HCT116 (cell line): ENCODE data around the gene CCND1.

Source experiments
- CBX3 ChIP-seq: IDR thresholded peaks from 2 replicates; pipeline ENCODE4 v1.6.1; 2012; ENCODE audit warnings: low read depth
- CEBPB ChIP-seq: IDR thresholded peaks from 2 replicates; pipeline ENCODE4 v1.6.1; 2012; ENCODE audit warnings: low read depth
- EGR1 ChIP-seq: IDR thresholded peaks from 2 replicates; pipeline ENCODE4 v1.6.1; 2012; ENCODE audit warnings: low read depth
- EZH2 ChIP-seq: fragments of 200-600 bp; sonication (generic); IDR thresholded peaks from 2 replicates; pipeline ENCODE4 v1.6.1; 2017; ENCODE audit warnings: antibody characterized with exemption, mixed run types
- POLR2A ChIP-seq: IDR thresholded peaks from 2 replicates; pipeline ENCODE4 v1.7.0; 2011; ENCODE audit warnings: borderline replicate concordance; ENCODE audit not compliant: insufficient read depth, insufficient read length; ENCODE audit errors: extremely low read depth
- POLR2AphosphoS5 ChIP-seq: IDR thresholded peaks from 2 replicates; pipeline ENCODE4 v1.6.1; 2011; ENCODE audit warnings: mild to moderate bottlenecking, low read depth, low read length, moderate library complexity
- RAD21 ChIP-seq: IDR thresholded peaks from 2 replicates; pipeline ENCODE4 v1.6.1; 2012; ENCODE audit warnings: low read depth, mild to moderate bottlenecking
- SRF ChIP-seq: IDR thresholded peaks from 2 replicates; pipeline ENCODE4 v1.6.1; 2012; ENCODE audit warnings: low read depth
- ZBTB33 ChIP-seq: IDR thresholded peaks from 2 replicates; pipeline ENCODE4 v1.6.1; 2011; ENCODE audit warnings: mild to moderate bottlenecking, low read length, moderate library complexity; ENCODE audit not compliant: insufficient replicate concordance; ENCODE audit errors: extremely low read depth
- ZNF274 ChIP-seq: fragments of 200-500 bp; sonication (Bioruptor generic); IDR thresholded peaks from 2 replicates; pipeline ENCODE4 v1.6.1; 2014; ENCODE audit warnings: mild to moderate bottlenecking, low read depth, low read length, inconsistent platforms
- TF ChIP-seq, protein P1 (sequence below), 3 experiments: fragments of 200-600 bp in 1 of 3; sonication (generic) in 1 of 3; IDR thresholded peaks in 2 of 3; conservative IDR thresholded peaks in 1 of 3; 2 replicates each; pipeline ENCODE4 v1.5.1; 2012 to 2017; ENCODE audit warnings: low read depth in 2 of 3, low read length in 2 of 3, antibody characterized with exemption in 1 of 3, borderline replicate concordance in 1 of 3, control low read depth in 1 of 3, mild to moderate bottlenecking in 1 of 3, mixed read lengths in 1 of 3, mixed run types in 1 of 3, moderate library complexity in 1 of 3; ENCODE audit not compliant: insufficient read depth in 1 of 3
- TF ChIP-seq, protein P2 (sequence below): IDR thresholded peaks from 2 replicates; pipeline ENCODE4 v1.6.1; 2012
- TF ChIP-seq, protein P3 (sequence below): IDR thresholded peaks from 2 replicates; pipeline ENCODE4 v1.6.1; 2012

DNA sequence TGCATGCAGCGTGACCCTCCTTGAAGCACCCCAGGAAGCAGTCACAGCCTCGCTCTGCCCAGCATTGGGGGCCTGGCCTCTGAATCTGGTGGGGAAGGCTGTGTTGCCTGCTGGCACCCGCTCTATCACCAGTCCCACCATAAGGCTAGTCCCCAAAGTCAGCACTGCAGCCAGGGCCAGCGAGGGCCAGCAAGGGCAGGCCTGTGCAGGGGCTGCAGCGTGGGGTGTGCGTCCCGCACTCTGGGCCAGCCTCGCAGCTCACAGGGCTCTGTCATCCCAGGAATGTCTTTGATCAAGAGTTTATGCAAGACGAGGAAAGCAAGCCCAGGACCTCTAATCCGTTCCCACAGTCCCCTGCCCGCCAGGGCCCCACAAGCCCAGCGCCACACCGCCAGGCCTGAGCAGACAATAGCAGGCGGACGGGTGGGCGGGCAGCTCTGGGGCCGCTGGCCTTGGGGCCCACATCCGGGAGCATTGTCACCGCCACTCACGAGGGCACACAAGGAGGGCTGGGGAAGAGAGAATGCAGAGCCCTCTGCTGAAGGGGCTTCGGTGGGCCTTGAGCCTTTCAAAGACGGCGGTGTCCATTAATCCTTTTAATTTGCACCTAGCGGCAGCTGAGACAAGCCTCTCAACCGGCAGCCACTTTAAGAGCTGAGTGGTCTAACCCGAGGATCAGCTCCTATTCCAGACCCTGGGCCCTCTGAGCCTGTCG, 17.1 kb downstream of the CCND1 start:
- TF ChIP-seq, protein P1, sequence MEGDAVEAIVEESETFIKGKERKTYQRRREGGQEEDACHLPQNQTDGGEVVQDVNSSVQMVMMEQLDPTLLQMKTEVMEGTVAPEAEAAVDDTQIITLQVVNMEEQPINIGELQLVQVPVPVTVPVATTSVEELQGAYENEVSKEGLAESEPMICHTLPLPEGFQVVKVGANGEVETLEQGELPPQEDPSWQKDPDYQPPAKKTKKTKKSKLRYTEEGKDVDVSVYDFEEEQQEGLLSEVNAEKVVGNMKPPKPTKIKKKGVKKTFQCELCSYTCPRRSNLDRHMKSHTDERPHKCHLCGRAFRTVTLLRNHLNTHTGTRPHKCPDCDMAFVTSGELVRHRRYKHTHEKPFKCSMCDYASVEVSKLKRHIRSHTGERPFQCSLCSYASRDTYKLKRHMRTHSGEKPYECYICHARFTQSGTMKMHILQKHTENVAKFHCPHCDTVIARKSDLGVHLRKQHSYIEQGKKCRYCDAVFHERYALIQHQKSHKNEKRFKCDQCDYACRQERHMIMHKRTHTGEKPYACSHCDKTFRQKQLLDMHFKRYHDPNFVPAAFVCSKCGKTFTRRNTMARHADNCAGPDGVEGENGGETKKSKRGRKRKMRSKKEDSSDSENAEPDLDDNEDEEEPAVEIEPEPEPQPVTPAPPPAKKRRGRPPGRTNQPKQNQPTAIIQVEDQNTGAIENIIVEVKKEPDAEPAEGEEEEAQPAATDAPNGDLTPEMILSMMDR (IDR thresholded peaks at IDR 0.05 in 2 of 3, conservative IDR thresholded peaks at IDR 0.05 in 1 of 3; ENCODE audit: borderline replicate concordance in 1 of 3, insufficient read depth in 1 of 3, low read depth in 2 of 3, low read length in 2 of 3), result no peak
- TF ChIP-seq CEBPB, result no peak
- no peak for TF ChIP-seq ZNF274
- TF ChIP-seq POLR2A, result no peak
- no peak for TF ChIP-seq EZH2
- no peak for TF ChIP-seq ZBTB33
- TF ChIP-seq EGR1, result no peak
- TF ChIP-seq, protein P2, sequence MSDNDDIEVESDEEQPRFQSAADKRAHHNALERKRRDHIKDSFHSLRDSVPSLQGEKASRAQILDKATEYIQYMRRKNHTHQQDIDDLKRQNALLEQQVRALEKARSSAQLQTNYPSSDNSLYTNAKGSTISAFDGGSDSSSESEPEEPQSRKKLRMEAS, result no peak
- no peak for TF ChIP-seq CBX3
- TF ChIP-seq, protein P3, sequence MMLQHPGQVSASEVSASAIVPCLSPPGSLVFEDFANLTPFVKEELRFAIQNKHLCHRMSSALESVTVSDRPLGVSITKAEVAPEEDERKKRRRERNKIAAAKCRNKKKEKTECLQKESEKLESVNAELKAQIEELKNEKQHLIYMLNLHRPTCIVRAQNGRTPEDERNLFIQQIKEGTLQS, result no peak
- no peak for TF ChIP-seq RAD21
- TF ChIP-seq POLR2AphosphoS5, result no peak
- TF ChIP-seq SRF, result no peak
